Lower lobe of right lung (tissue), 2 donors: ENCODE data around the gene ANKS1B. TPM values are rescaled to one million over a fixed set of nuclear protein-coding genes. Genes with fewer than 3 reads are reported as not detected.
A peak's percentile ranks its signal among the peaks of the same experiment; 100 is the strongest.

ENCODE experiments used
- ATAC-seq, 2 donors: fragments of 200-7000 bp; cut with Tn5 transposase; one replicate each; pipeline ENCODE4 v1.9.1; 2020 to 2022; ENCODE audit warnings: mild to moderate bottlenecking in 2 of 2, moderate library complexity in 2 of 2
- DNase-seq: peaks from one replicate; pipeline ENCODE4 v3.0.0-alpha.2; 2020
- H3K27ac ChIP-seq: fragments of 200-600 bp; one replicate; pipeline ENCODE4 v1.8.0; 2022
- H3K27me3 ChIP-seq: fragments of 200-600 bp; one replicate; pipeline ENCODE4 v1.8.0; 2022; ENCODE audit warnings: low read depth
- H3K36me3 ChIP-seq: fragments of 200-600 bp; one replicate; pipeline ENCODE4 v1.8.0; 2022; ENCODE audit warnings: mild to moderate bottlenecking
- H3K4me1 ChIP-seq: fragments of 200-600 bp; one replicate; pipeline ENCODE4 v1.8.0; 2022
- H3K4me3 ChIP-seq: fragments of 200-600 bp; one replicate; pipeline ENCODE4 v1.8.0; 2022; ENCODE audit warnings: mild to moderate bottlenecking
- H3K9me3 ChIP-seq: fragments of 200-600 bp; one replicate; pipeline ENCODE4 v1.8.0; 2022
- intact Hi-C: fragments of 100-400 bp; cut with DNase I; formaldehyde crosslinking; loops from one replicate; pipeline ENCODE4 v1.11.0; 2022
- long read RNA-seq: library from polyadenylated mRNA; unstranded; transcript quantifications from one replicate; pipeline ENCODE4 v2.0.0, GENCODE V29; 2021
- total RNA-seq: library from RNA; stranded (reverse); fragmentation: NEBNext Ultra II Directional; extraction: Animal tissue kit (Norgen Biotek cat#: 25700); gene quantifications from one replicate; pipeline ENCODE4 v1.2.1, GENCODE V29; 2021
- TF ChIP-seq, protein P1 (sequence below): fragments of 200-600 bp; IDR thresholded peaks from one replicate; pipeline ENCODE4 v1.8.0; 2022; ENCODE audit warnings: antibody characterized with exemption, mild to moderate bottlenecking
- donor health status: DM: no; HTN: yes; CAD: no; lungs with severe emphysema.

The ANKS1B gene
- total RNA-seq, result 4.0 TPM
- long read RNA-seq, partial matches to known transcripts, result 0 of 2 reads
- long read RNA-seq, other reads (novel, unspliced or antisense), result 2 of 2 reads

DNA sequence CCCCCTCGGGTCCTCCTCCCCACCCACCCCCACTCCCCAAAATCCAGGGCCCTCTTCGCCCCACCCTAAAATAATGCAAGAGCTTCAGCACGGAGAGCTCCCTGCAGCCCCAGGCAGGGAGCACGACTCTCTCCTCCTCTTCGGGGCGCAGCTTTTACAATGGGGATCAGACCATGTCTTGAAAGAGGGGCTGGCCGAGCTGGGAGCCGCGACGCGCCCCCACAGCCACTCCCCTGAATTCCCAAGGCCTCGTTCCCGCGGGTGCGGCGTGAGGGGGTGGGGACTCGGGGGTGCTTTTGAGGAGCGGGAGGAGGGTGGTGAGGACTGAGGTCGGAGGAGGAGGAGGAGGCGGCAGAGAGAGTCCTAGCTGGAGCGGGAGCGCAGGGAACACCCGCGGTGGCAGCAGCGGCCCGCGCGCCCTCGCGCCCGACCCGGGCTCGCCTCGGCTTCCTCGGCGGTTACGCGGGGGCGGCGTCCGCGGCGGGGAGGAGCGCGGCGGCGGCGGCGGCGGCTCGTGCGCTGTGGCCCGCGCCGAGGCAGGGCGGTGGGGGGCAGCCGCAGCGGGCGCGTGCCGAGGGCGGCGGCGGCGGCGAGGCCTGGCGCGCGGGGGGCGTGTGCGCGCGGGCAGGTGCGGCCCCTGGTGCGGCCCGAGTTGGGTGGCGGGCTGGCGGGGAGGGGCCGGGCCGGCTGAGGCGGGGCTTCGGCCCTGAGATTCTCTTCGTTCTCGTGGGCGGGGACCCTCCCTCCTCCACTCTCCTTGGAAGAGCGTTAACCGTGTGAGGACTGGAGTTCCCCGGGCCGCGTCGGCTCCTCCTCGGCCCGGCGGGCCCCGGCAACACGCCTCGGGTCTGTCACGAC lies at the start of gene ANKS1B:
TSS of gene ANKS1B (minus strand) at position 666 of the 858 bp plus-strand sequence. CDS start 699 bp downstream, outside the sequence.
- peaks cover 14% of the 10 kb centered on the region for H3K4me1 ChIP-seq
- intact Hi-C loops, result no loop called here
- DNase-seq, result peak; percentile 72
- H3K27ac ChIP-seq, result no peak within 1 kb of the TSS
- peak within 1 kb of the TSS; percentile 57 for H3K4me3 ChIP-seq
- H3K27me3 ChIP-seq, result peaks cover 16% of the 10 kb centered on the region
- peak; percentile 93 to 95 for ATAC-seq
- no peaks in the 10 kb centered on the region for H3K36me3 ChIP-seq
- TF ChIP-seq, protein P1, sequence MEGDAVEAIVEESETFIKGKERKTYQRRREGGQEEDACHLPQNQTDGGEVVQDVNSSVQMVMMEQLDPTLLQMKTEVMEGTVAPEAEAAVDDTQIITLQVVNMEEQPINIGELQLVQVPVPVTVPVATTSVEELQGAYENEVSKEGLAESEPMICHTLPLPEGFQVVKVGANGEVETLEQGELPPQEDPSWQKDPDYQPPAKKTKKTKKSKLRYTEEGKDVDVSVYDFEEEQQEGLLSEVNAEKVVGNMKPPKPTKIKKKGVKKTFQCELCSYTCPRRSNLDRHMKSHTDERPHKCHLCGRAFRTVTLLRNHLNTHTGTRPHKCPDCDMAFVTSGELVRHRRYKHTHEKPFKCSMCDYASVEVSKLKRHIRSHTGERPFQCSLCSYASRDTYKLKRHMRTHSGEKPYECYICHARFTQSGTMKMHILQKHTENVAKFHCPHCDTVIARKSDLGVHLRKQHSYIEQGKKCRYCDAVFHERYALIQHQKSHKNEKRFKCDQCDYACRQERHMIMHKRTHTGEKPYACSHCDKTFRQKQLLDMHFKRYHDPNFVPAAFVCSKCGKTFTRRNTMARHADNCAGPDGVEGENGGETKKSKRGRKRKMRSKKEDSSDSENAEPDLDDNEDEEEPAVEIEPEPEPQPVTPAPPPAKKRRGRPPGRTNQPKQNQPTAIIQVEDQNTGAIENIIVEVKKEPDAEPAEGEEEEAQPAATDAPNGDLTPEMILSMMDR, result no peak
- H3K9me3 ChIP-seq, result no peaks in the 10 kb centered on the region

DNA sequence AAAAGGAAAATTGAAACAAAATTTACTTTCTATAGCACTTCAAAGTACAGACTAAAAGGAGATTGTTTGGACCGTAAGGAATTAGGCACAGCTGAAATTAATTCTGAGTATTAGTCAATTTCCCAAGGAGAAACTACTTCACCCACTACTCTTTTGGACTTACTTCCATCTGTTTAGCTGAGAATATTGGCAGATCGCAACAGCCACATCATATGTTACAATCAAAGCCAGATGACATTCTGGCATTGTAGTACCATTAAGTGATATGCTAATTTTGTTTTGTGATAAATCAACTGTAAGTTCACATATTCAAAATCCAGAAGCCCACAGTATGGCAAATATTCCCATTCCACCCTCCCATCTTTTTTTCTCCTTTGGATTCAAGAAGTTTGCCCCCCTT lies 47.1 kb upstream of the ANKS1B start:
- ATAC-seq (no peak), DNase-seq (no peak)
- H3K27me3 ChIP-seq, result no peaks in the 10 kb centered on the region
- H3K36me3 ChIP-seq, result peaks cover 8% of the 10 kb centered on the region
- intact Hi-C loops, result no loop called here
- H3K4me3 ChIP-seq, result no peak overlapping the region
- no peak overlapping the region for H3K27ac ChIP-seq
- TF ChIP-seq, protein P1, result no peak
- no peaks in the 10 kb centered on the region for H3K4me1 ChIP-seq
- H3K9me3 ChIP-seq, result no peaks in the 10 kb centered on the region

DNA sequence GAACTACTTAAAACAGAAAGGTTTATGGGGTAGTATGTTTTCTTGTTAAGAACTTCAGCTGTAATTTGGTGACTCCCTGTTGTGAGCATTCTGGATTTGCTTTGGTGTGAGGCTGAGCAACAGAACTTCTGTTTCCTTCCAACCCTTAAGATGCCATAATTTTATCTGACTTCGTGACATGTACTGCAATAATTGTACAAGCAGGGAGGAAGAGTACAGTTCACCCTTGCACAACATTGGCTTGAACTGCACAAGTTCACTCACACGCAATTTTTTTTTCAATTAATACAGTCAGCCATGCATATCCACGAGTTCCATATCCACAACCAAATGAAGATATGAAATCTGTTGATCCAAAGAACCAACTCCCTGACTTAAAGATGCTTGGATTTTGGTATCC lies 42.9 kb upstream of the ANKS1B start:
- no peak for ATAC-seq
- H3K4me1 ChIP-seq, result no peaks in the 10 kb centered on the region
- TF ChIP-seq, protein P1, result no peak
- no peak for DNase-seq
- no peaks in the 10 kb centered on the region for H3K9me3 ChIP-seq
- no peak overlapping the region for H3K27ac ChIP-seq
- no peaks in the 10 kb centered on the region for H3K27me3 ChIP-seq
- intact Hi-C loops, result no loop called here
- no peaks in the 10 kb centered on the region for H3K36me3 ChIP-seq
- H3K4me3 ChIP-seq, result no peak overlapping the region

DNA sequence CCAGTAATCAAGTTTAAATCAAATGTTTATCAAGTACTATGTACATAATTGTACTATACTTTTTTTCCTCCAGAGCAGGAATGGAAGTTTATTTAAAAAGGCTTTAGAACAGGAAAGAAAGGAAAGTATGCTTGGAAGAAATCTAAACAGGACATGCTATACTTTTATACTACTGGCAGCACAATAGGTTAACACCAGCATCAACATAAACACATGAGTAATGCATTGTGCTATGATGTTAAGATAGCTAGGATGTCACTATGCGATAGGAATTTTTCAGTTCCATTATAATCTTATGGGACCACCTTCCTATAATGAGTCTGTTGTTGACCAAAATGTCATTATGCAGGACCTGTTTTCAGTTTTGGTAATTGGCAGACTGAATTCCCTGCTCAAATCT lies 41.5 kb upstream of the ANKS1B start:
- Histone ChIP-seq H3K4me1 (no peaks in the 10 kb centered on the region), H3K27ac (no peak overlapping the region), H3K4me3 (no peak overlapping the region), H3K9me3 (no peaks in the 10 kb centered on the region), H3K27me3 (no peaks in the 10 kb centered on the region), H3K36me3 (no peaks in the 10 kb centered on the region)
- TF ChIP-seq, protein P1, result no peak
- DNase-seq (no peak), ATAC-seq (no peak)
- intact Hi-C loops, result no loop called here

DNA sequence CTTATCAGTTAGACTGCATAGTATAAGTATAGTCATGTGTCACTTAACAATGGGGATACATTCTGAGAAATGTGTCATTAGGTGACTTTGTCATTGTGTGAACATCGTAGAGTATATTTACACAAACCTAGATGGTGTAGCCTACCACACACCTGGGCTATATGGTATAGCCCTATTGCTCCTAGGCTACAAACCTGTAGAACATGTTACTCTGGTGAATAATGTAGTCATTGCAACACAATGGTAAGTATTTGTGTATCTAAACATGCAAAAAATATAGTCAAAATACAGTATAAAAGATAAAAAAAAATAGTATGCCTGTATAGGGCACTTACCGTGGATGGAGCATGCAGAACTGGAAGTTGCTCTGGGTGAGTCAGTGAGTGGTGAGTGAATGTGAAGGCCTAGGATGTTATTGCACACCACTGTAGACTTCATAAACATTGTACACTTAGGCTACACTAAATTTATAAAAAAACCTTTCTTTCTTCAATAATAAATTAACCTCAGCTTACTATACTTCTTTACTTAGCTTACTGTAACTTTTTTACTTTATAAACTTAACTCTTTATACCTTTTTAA lies 40.3 kb upstream of the ANKS1B start:
- Histone ChIP-seq H3K4me3 (no peak overlapping the region), H3K9me3 (no peaks in the 10 kb centered on the region), H3K4me1 (no peaks in the 10 kb centered on the region), H3K36me3 (no peaks in the 10 kb centered on the region), H3K27me3 (no peaks in the 10 kb centered on the region), H3K27ac (no peak overlapping the region)
- TF ChIP-seq, protein P1, result no peak
- ATAC-seq (no peak), DNase-seq (no peak)
- intact Hi-C loops, result no loop called here
